Neuron (in vitro differentiated cells): ENCODE results near the gene MYT1.

Source experiments
- H2AFZ ChIP-seq: one replicate; pipeline ENCODE4 v1.6.1; 2013; ENCODE audit warnings: low read depth, mild to moderate bottlenecking, inconsistent platforms, low read length, moderate library complexity
- H3K27me3 ChIP-seq: one replicate; pipeline ENCODE4 v1.6.1; 2013; ENCODE audit warnings: low read length; ENCODE audit not compliant: insufficient read depth
- H3K36me3 ChIP-seq: one replicate; pipeline ENCODE4 v1.6.1; 2013; ENCODE audit warnings: low read length; ENCODE audit not compliant: insufficient read depth
- H3K4me1 ChIP-seq: one replicate; pipeline ENCODE4 v1.6.1; 2013; ENCODE audit warnings: low read length; ENCODE audit not compliant: insufficient read depth
- H3K4me3 ChIP-seq: 2 replicates; pipeline ENCODE4 v1.5.1; 2013; ENCODE audit warnings: mild to moderate bottlenecking, low read length, moderate library complexity
- H3K9me3 ChIP-seq: one replicate; pipeline ENCODE4 v1.6.1; 2013; ENCODE audit warnings: low read length

MYT1 gene

DNA sequence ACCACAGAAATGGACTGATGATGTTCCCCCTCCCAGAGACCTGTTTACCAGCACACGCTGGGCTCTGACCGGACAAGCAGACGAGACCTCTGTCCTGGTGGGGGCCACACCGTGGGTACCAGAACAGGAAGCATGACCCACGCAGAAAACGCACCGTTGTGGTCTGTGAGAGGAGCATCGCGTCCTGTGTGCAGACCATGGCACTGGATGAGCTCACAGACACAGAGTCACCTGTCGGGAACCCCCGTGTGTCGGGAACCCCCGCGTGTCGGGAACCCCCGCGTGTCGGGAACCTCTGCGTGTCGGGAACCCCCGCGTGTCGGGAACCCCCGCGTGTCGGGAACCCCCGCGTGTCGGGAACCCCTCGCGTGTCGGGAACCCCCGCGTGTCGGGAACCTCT is 37.4 kb downstream of the MYT1 start:
- H3K4me1 ChIP-seq = peaks cover 6% of the 10 kb centered on the region
- no peaks in the 10 kb centered on the region for H3K27me3 ChIP-seq

DNA sequence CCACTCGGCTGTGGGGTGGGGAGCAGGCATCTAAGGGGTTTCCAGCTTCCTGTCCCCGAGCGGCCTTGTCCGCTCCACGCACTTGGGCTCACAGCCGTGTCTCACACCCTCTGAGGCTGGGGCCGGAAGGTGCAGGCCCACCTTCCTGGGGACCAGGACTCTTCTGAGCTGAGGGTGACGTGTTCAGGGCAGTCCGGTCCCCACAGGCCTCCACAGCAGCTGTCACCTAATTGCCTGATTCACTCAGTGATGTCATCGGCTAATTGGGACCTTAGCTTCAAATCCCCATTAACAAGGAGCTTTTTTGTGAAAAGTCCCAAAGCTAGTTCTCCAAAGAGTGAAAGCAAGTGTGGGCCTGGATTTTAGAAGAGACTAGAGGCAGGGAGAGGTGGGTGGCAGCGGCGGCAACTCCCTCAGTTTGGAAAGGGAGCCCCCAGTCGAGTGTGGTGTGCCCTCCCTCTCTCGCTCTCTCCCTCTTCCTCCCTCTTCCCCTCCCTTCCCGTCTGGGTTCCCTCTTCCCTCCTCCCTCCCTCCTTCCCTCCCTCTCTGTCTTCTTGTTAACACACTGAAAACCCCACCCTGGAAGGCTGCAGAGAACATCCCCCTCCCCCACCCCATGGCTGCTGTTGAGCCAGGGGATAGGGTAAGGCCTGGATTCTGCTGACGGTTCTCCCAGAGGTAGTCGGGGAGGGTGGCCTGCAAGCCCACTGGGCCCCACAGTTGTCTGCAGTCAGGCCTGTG is 39.0 kb downstream of the MYT1 start:
- H3K36me3 ChIP-seq = no peaks in the 10 kb centered on the region
- no peaks in the 10 kb centered on the region for H3K27me3 ChIP-seq
- H3K4me3 ChIP-seq = no peak overlapping the region
- peaks cover 7% of the 10 kb centered on the region for H3K9me3 ChIP-seq
- H2AFZ ChIP-seq = no peak overlapping the region
- no peaks in the 10 kb centered on the region for H3K4me1 ChIP-seq

More for the DNA sequence above, 37.4 kb downstream of the MYT1 start:
- H3K4me3 ChIP-seq = no peak overlapping the region
- H3K36me3 ChIP-seq = no peaks in the 10 kb centered on the region
- no peak overlapping the region for H2AFZ ChIP-seq
- H3K9me3 ChIP-seq = peaks cover 7% of the 10 kb centered on the region

DNA sequence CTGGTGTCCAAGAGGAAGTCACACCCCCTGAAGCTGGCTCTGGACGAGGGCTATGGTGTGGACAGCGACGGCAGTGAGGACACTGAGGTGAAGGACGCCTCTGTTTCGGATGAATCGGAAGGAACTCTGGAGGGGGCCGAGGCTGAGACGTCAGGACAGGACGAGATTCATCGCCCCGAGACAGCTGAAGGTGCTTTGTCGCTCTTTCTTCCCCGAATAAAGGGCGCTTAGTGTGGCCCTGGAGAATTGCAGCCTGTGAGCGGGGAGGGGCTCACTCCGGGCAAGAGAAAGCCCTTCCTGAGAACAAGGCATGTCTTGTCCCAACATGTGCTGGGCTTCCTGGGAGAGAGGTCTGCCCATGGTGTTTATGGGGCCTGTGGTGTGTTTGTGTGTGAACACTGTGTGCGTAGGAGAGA is 41.4 kb downstream of the MYT1 start:
- Histone ChIP-seq H3K4me3 (no peak overlapping the region), H3K27me3 (no peaks in the 10 kb centered on the region), H3K4me1 (no peaks in the 10 kb centered on the region), H2AFZ (no peak overlapping the region), H3K36me3 (no peaks in the 10 kb centered on the region), H3K9me3 (peaks cover 6% of the 10 kb centered on the region)

DNA sequence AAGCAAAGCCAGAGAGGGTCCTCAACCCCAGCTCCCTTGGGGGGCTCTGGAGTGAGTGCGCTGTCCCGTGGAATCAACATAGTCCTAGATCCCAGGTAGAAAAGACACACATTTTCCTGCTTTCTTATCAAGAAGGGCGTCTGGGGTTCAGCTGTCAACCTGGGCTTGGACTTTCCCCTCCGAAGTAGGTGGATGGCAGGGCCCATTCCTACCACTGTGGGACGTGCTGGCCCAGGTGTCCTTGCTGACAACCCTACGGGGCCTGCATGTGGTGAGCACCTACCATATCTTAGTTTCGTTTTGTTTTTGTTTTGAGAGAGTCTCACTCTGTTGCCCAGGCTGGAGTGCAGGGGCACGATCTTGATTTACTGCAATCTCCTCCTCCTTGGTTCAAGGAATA is 42.4 kb downstream of the MYT1 start:
- no peaks in the 10 kb centered on the region for H3K36me3 ChIP-seq
- H2AFZ ChIP-seq = no peak overlapping the region
- H3K4me3 ChIP-seq = no peak overlapping the region
- H3K27me3 ChIP-seq = peaks cover 5% of the 10 kb centered on the region
- peaks cover 3% of the 10 kb centered on the region for H3K9me3 ChIP-seq
- no peaks in the 10 kb centered on the region for H3K4me1 ChIP-seq

DNA sequence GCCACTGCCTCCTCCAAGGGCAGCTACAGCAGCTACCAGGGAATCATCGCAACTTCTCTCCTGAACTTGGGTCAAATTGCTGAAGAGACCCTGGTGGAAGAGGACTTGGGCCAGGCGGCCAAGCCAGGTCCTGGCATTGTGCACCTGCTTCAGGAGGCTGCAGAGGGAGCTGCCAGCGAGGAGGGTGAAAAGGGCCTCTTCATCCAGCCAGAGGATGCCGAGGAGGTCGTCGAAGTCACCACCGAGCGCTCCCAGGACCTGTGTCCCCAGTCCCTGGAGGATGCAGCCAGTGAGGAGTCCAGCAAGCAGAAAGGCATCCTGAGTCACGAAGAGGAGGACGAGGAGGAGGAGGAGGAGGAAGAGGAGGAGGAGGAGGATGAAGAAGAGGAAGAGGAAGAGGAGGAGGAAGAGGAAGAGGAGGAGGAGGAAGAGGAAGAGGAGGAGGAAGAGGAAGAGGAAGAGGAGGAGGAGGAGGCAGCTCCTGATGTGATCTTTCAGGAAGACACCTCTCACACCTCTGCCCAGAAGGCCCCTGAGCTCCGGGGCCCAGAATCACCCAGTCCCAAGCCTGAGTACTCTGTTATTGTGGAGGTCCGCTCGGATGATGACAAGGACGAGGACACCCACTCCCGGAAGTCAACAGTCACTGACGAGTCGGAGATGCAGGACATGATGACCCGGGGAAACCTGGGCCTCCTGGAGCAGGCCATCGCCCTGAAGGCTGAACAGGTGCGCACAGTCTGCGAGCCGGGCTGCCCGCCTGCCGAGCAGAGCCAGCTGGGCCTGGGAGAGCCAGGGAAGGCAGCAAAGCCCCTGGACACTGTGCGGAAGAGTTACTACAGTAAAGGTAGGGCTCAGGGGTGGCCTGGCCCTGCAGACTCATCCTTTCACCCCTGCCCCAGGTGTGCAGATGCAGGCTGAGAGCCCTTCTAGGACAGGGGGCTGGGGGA is 43.7 kb downstream of the MYT1 start:
- no peaks in the 10 kb centered on the region for H3K4me1 ChIP-seq
- no peaks in the 10 kb centered on the region for H3K9me3 ChIP-seq
- H3K27me3 ChIP-seq = peaks cover 5% of the 10 kb centered on the region

DNA sequence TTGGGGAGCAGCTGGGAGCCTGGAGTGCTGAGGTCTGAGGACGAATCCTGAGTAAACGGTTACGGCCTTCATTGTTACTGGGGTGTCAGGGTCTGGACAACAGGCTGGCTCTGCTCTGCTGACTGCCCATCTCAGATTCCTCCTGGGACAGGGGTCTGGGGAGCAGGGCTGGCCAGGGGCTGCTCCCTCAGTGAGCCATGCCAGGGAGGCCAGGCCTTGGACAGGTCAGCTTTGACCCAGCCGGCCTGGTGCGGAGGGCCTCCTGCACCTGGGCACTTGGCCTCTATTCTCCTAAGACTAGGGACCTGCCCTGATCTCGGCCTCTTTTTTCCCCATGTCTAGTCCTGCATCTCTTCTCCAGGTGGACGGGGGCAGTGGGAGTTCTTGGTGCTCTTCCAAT is 44.9 kb downstream of the MYT1 start:
- H3K4me3 ChIP-seq = no peak overlapping the region
- peaks cover 5% of the 10 kb centered on the region for H3K27me3 ChIP-seq
- H2AFZ ChIP-seq = no peak overlapping the region
- H3K36me3 ChIP-seq = no peaks in the 10 kb centered on the region
- H3K4me1 ChIP-seq = no peaks in the 10 kb centered on the region
- no peaks in the 10 kb centered on the region for H3K9me3 ChIP-seq

More for the DNA sequence above, 43.7 kb downstream of the MYT1 start:
- no peaks in the 10 kb centered on the region for H3K36me3 ChIP-seq
- H3K4me3 ChIP-seq = no peak overlapping the region
- no peak overlapping the region for H2AFZ ChIP-seq

DNA sequence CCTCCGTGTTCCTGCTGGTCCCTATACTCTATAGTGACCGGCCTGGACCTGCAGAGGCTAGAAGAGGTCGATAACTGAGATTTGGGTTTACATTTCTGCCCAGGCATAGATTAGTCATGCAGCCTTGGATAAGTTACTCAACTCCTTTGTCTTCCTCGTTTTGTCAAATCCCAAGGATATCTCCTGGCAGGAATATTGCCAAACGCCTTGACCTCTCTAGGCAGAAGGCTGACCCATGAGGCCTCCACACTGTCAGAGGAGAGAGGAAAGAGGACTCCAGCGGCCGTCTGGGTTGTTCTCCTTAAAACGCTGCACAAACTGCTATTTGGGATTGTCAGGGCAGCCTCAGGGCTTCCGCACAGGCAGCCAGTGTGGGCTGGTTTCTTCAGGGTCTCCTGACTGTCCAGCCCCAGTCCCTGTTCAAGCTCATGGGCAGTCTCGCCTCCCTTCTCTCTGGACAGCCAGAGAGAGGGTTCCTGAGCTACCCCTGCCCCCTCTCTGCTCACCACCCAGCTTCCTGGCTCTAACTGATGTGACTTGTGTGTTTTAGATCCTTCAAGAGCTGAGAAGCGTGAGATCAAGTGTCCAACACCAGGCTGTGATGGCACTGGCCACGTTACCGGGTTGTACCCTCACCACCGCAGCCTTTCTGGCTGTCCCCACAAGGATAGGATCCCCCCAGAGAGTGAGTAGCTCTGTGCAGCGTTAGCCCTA is 46.6 kb downstream of the MYT1 start:
- Histone ChIP-seq H2AFZ (no peak overlapping the region), H3K4me1 (no peaks in the 10 kb centered on the region), H3K9me3 (no peaks in the 10 kb centered on the region), H3K27me3 (peaks cover 5% of the 10 kb centered on the region), H3K4me3 (no peak overlapping the region), H3K36me3 (no peaks in the 10 kb centered on the region)

DNA sequence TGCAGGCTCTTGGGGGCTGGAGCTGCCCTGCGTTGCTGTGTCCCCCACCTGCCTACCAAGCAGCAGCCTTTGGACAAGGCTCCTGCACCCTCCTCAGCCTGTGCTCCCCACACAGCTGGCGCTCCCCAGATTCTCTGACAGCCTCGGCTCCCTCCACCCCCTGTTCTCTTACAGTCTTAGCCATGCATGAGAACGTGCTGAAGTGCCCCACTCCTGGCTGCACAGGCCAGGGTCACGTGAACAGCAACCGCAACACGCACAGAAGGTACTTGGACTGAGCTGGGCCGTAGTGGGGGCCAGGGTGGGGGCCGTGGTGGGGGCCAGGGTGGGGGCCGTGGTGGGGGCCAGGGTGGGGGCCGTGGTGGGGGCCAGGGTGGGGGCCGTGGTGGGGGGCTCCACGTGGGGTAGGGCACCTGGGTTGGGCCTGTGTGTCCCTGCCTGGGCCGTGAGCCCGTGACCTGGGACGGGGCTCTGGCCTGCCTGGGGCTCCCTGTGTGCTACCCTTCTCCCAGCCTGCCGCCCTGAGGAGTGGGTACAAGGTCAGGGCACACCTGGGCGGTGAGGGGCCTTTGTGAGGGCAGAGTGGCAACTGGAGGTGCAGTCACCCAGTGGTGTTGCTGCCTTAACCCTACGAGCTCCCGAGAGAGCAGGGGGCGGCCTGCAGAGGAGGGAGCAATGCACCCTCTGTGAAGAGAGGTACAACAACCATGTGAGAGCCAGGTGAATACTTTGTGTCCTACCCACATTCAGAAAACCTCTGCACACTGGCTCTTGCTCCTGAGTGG is 47.8 kb downstream of the MYT1 start:
- peaks cover 5% of the 10 kb centered on the region for H3K27me3 ChIP-seq
- no peak overlapping the region for H2AFZ ChIP-seq
- H3K9me3 ChIP-seq = no peaks in the 10 kb centered on the region
- no peaks in the 10 kb centered on the region for H3K36me3 ChIP-seq
- H3K4me3 ChIP-seq = no peak overlapping the region
- H3K4me1 ChIP-seq = no peaks in the 10 kb centered on the region

DNA sequence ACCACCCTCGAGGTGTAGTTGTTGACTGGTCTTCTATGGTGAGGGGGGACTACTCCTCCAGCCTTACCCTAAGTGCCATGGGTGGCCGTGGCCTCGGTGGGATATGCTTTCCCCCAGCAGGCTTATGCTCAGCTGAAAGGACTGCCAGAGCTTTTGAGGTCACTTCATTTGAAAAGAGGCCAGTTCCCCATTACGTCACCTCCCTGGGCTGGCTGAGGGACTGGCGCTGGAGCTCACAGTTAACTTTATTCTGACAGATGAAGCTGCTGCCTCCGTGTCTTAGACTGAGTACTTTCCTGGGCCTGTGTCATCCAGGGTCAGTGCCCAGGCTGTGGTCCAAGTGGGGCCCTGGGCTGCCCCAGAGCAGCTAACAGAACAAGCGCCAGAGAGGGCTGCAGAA is 48.5 kb downstream of the MYT1 start:
- Histone ChIP-seq H3K4me1 (no peaks in the 10 kb centered on the region), H2AFZ (no peak overlapping the region), H3K4me3 (no peak overlapping the region), H3K9me3 (no peaks in the 10 kb centered on the region), H3K36me3 (no peaks in the 10 kb centered on the region), H3K27me3 (peaks cover 5% of the 10 kb centered on the region)

DNA sequence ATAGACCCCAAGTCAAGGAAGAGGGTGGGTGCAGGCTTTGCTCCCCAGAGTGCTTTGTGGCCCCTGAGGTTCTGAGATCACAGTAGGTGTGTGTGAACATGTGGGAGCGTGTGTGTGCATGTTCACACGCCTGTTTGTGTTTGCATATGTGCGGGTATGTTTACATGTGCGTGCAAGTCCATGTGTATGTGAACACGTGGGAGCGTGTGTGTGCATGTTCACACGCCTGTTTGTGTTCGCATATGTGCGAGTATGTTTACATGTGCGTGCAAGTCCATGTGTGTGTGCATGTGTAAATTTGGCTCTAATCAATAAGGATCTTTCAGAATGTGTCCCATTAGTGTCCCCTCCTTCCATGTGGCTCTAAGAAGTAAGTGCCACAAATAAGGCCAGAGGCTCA is 49.9 kb downstream of the MYT1 start:
- Histone ChIP-seq H2AFZ (no peak overlapping the region), H3K27me3 (peaks cover 5% of the 10 kb centered on the region), H3K4me1 (no peaks in the 10 kb centered on the region), H3K36me3 (no peaks in the 10 kb centered on the region), H3K4me3 (no peak overlapping the region), H3K9me3 (no peaks in the 10 kb centered on the region)

DNA sequence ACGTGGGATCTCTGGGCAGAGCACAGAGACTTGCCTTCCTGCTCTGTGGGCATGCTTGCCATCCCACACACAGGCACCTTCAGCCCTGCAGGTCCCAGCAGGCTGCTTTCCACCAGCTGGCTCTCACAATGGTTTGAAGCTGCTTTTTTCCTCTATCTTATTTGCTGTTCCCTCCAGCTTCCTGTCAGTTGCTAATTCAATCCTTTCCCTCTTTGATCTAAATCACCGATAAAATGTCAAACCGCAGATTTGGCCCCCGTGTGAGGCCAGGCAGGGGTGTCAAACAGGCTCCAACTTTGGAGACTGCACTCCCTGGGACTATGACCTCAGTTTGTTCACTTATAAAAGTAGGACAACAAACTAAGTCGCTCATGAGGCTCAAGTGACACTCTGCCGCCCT is 50.7 kb downstream of the MYT1 start:
- H3K9me3 ChIP-seq = no peaks in the 10 kb centered on the region
- H3K4me3 ChIP-seq = no peak overlapping the region
- no peaks in the 10 kb centered on the region for H3K36me3 ChIP-seq
- H3K4me1 ChIP-seq = no peaks in the 10 kb centered on the region
- peaks cover 5% of the 10 kb centered on the region for H3K27me3 ChIP-seq
- no peak overlapping the region for H2AFZ ChIP-seq

DNA sequence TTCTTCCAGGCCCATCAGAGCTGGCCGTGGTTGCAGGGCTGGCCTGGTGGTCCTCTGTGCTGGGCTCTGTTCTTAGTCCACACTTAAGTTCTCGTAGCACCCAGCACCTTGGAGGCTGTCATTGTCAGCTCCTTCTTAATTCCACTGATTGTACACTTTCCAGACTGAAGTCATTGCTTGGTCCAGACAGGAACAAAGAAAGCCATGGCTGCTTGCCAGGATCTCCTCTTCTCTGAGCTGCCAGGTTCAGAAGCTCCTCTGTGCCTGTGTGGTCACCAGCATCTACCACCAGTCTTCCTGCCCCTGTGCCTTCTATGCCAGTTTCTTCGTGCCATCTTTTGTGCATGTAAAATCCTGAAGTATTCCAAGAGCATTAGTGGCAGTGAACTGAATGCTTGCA is 51.8 kb downstream of the MYT1 start:
- Histone ChIP-seq H3K4me3 (no peak overlapping the region), H3K4me1 (no peaks in the 10 kb centered on the region), H3K36me3 (no peaks in the 10 kb centered on the region), H3K9me3 (no peaks in the 10 kb centered on the region), H2AFZ (no peak overlapping the region), H3K27me3 (peaks cover 4% of the 10 kb centered on the region)
